OCI-M2 (cell line): ENCODE measurements around the gene PATL2.
A peak's percentile ranks its signal among the peaks of the same experiment; 100 is the strongest.
"Not testable (repeated sequence)": the region's sequence is repeated elsewhere in the genome, so short reads cannot be mapped to it uniquely, and the experiment has no call there.

Experiments used
- DNase-seq: peaks from one replicate; lab custom pipeline; 2025; ENCODE audit not compliant: unreplicated experiment; lab: John Stamatoyannopoulos, UW

PATL2 gene

GRCh38 chr15:44711096-44711742 is at the start of gene PATL2, which contains the start of gene B2M:
PATL2 (minus strand) TSS chr15:44711323; CDS start chr15:44676490, 34,833 bp downstream.
B2M (plus strand) TSS chr15:44711517; CDS start chr15:44711547, 30 bp downstream.
- peak; percentile 87 for DNase-seq

- no peak for DNase-seq
Observed at GRCh38 chr15:44753345-44753744, 42.2 kb upstream of the PATL2 start.

- DNase-seq, result not testable (repeated sequence)
Observed at GRCh38 chr15:44743454-44743853, 32.3 kb upstream of the PATL2 start.

GRCh38 chr15:44739222-44739847 is 28.2 kb upstream of the PATL2 start:
- not testable (repeated sequence) for DNase-seq

- DNase-seq, result no peak
Observed at GRCh38 chr15:44738340-44738984, 27.3 kb upstream of the PATL2 start.

- no peak for DNase-seq
Observed at GRCh38 chr15:44736181-44736765, 25.1 kb upstream of the PATL2 start, which contains the start of gene TRIM69. TRIM69 (plus strand) TSS chr15:44736528; CDS start chr15:44736705, 177 bp downstream.

GRCh38 chr15:44735482-44736180 is 24.5 kb upstream of the PATL2 start:
- DNase-seq, result peak; percentile 85

GRCh38 chr15:44734839-44735481 is 23.8 kb upstream of the PATL2 start:
- no peak for DNase-seq

- DNase-seq, result no peak
Observed at GRCh38 chr15:44729408-44730127, 18.4 kb upstream of the PATL2 start.

- DNase-seq, result peak; percentile 83
Observed at GRCh38 chr15:44728576-44729407, 17.7 kb upstream of the PATL2 start.

GRCh38 chr15:44728232-44728575 is 17.1 kb upstream of the PATL2 start:
- DNase-seq, result not testable (repeated sequence)

- DNase-seq, result no peak
Observed at GRCh38 chr15:44727485-44728231, 16.5 kb upstream of the PATL2 start.

- DNase-seq, result no peak
Observed at GRCh38 chr15:44726568-44727484, 15.7 kb upstream of the PATL2 start.

GRCh38 chr15:44726136-44726535 is 15.0 kb upstream of the PATL2 start:
- no peak for DNase-seq

- no peak for DNase-seq
Observed at GRCh38 chr15:44722011-44722410, 10.9 kb upstream of the PATL2 start.

GRCh38 chr15:44720460-44721176 is 9.5 kb upstream of the PATL2 start:
- DNase-seq, result no peak

GRCh38 chr15:44720000-44720435 is 8.9 kb upstream of the PATL2 start:
- not testable (repeated sequence) for DNase-seq
